HEK293 (cell line): ENCODE results near the gene CRTC1.

Experiments
- CTCF ChIP-seq: fragments of 450-650 bp; formaldehyde crosslinking; IDR thresholded peaks from 2 replicates; pipeline ENCODE4 v1.5.1; 2016; ENCODE audit warnings: missing biosample characterization, missing genetic modification characterization
- GLIS1 ChIP-seq: fragments of 450-650 bp; formaldehyde crosslinking; IDR thresholded peaks from 2 replicates; pipeline ENCODE4 v1.5.1; 2016; ENCODE audit warnings: missing biosample characterization, missing genetic modification characterization
- PRDM6 ChIP-seq: fragments of 450-650 bp; formaldehyde crosslinking; IDR thresholded peaks from 2 replicates; pipeline ENCODE4 v1.5.1; 2017; ENCODE audit warnings: missing biosample characterization, missing genetic modification characterization
- TRIM28 ChIP-seq: IDR thresholded peaks from 2 replicates; pipeline ENCODE4 v1.6.1; 2011; ENCODE audit warnings: low read length, control low read depth, borderline replicate concordance
- YY1 ChIP-seq: fragments of 450-650 bp; formaldehyde crosslinking; IDR thresholded peaks from 2 replicates; pipeline ENCODE4 v1.5.1; 2018; ENCODE audit warnings: missing biosample characterization, missing genetic modification characterization
- ZBTB10 ChIP-seq: fragments of 450-650 bp; formaldehyde crosslinking; IDR thresholded peaks from 2 replicates; pipeline ENCODE4 v1.5.1; 2016; ENCODE audit warnings: missing biosample characterization, missing genetic modification characterization
- ZNF221 ChIP-seq: fragments of 450-650 bp; formaldehyde crosslinking; IDR thresholded peaks from 2 replicates; pipeline ENCODE4 v1.5.1; 2017; ENCODE audit warnings: missing biosample characterization, missing genetic modification characterization, borderline replicate concordance
- ZNF24 ChIP-seq: fragments of 450-650 bp; formaldehyde crosslinking; IDR thresholded peaks from 2 replicates; pipeline ENCODE4 v1.5.1; 2016; ENCODE audit warnings: missing biosample characterization, missing genetic modification characterization
- ZNF274 ChIP-seq, 2 experiments: fragments of 200-500 bp in 1 of 2; fragments of 450-650 bp in 1 of 2; sonication (Bioruptor generic) in 1 of 2; formaldehyde crosslinking in 1 of 2; IDR thresholded peaks; 2 replicates each; pipeline versions ENCODE4 v1.5.1 to v1.6.1; 2014 to 2016; ENCODE audit warnings: borderline replicate concordance in 1 of 2, inconsistent platforms in 1 of 2, low read length in 1 of 2, missing biosample characterization in 1 of 2, missing genetic modification characterization in 1 of 2
- ZNF449 ChIP-seq: fragments of 450-650 bp; formaldehyde crosslinking; IDR thresholded peaks from 2 replicates; pipeline ENCODE4 v1.5.1; 2017; ENCODE audit warnings: missing biosample characterization, mild to moderate bottlenecking, missing genetic modification characterization, moderate library complexity
- ZNF510 ChIP-seq: fragments of 450-650 bp; formaldehyde crosslinking; IDR thresholded peaks from 2 replicates; pipeline ENCODE4 v1.5.1; 2018; ENCODE audit warnings: mild to moderate bottlenecking, missing genetic modification characterization, missing biosample characterization; ENCODE audit not compliant: insufficient replicate concordance
- ZNF660 ChIP-seq: fragments of 450-650 bp; IDR thresholded peaks from 2 replicates; pipeline ENCODE4 v1.5.1; 2018; ENCODE audit warnings: missing biosample characterization, mild to moderate bottlenecking, missing genetic modification characterization

- TF ChIP-seq ZNF510 (tag by site-specific recombination) (no peak), CTCF (no peak), ZNF274 (IDR thresholded peaks at IDR 0.05; ENCODE audit: low read length) (no peak), ZNF274 (tag by site-specific recombination; IDR thresholded peaks at IDR 0.05; ENCODE audit: borderline replicate concordance) (no peak), ZBTB10 (tag by site-specific recombination) (no peak), PRDM6 (no peak), TRIM28 (no peak), ZNF660 (no peak), ZNF449 (tag by site-specific recombination) (no peak), ZNF221 (no peak), YY1 (tag by site-specific recombination) (no peak), GLIS1 (tag by site-specific recombination) (peak; percentile 89), ZNF24 (no peak)
Measured at GRCh38 chr19:18658366-18658855, 25.1 kb upstream of the CRTC1 start.
